SK-N-MC (cell line): ENCODE measurements around the gene PEX5L.

ENCODE experiments used
- DNase-seq: peaks from one replicate; pipeline ENCODE4 v3.0.0-alpha.2; 2011; ENCODE audit warnings: low read depth, low spot score
- H3K27ac ChIP-seq: fragments of 200-600 bp; sonication (generic); 2 replicates; pipeline ENCODE4 v1.5.1; 2016; ENCODE audit warnings: mixed run types
- H3K36me3 ChIP-seq: fragments of 200-600 bp; sonication (generic); 2 replicates; pipeline ENCODE4 v1.6.1; 2017; ENCODE audit warnings: antibody characterized with exemption, low read length, mixed read lengths; ENCODE audit not compliant: insufficient read depth
- H3K4me3 ChIP-seq: fragments of 200-600 bp; sonication (generic); 2 replicates; pipeline ENCODE4 v1.5.1; 2016
- H3K9ac ChIP-seq: fragments of 200-600 bp; sonication (generic); 2 replicates; pipeline ENCODE4 v1.8.0; 2017; ENCODE audit warnings: mixed run types, mixed read lengths; ENCODE audit not compliant: insufficient read length
- H3K9me3 ChIP-seq: fragments of 200-600 bp; sonication (generic); 2 replicates; pipeline ENCODE4 v1.6.1; 2017; ENCODE audit warnings: low read depth, mild to moderate bottlenecking, antibody characterized with exemption, low read length, moderate library complexity, mixed read lengths
- EZH2 ChIP-seq: fragments of 200-600 bp; sonication (generic); IDR thresholded peaks from one replicate; pipeline ENCODE4 v1.6.1; 2017; ENCODE audit warnings: antibody characterized with exemption
- FOXP2 ChIP-seq: optimal IDR thresholded peaks from 2 replicates; pipeline ENCODE3; 2011; ENCODE audit warnings: mild to moderate bottlenecking, moderate library complexity; ENCODE audit not compliant: insufficient read depth; ENCODE audit errors: extremely low read length, control extremely low read depth
- POLR2AphosphoS5 ChIP-seq: IDR thresholded peaks from 2 replicates; pipeline ENCODE4 v1.6.1; 2012; ENCODE audit warnings: mild to moderate bottlenecking, low read depth, low read length, borderline replicate concordance

Gene PEX5L

GRCh38 chr3:179948740-179949139 is 88.0 kb downstream of the PEX5L start:
- TF ChIP-seq FOXP2 (no peak), POLR2AphosphoS5 (no peak), EZH2 (no peak)
- Histone ChIP-seq H3K36me3 (no peaks in the 10 kb centered on the region), H3K9ac (no peak overlapping the region), H3K27ac (no peak overlapping the region), H3K9me3 (no peaks in the 10 kb centered on the region), H3K4me3 (no peak overlapping the region)
- DNase-seq, result no peak

GRCh38 chr3:179945569-179945968 is 91.2 kb downstream of the PEX5L start:
- no peak overlapping the region for H3K9ac ChIP-seq
- no peak overlapping the region for H3K4me3 ChIP-seq
- H3K36me3 ChIP-seq, result no peaks in the 10 kb centered on the region
- DNase-seq, result no peak
- no peak overlapping the region for H3K27ac ChIP-seq
- H3K9me3 ChIP-seq, result no peaks in the 10 kb centered on the region
- TF ChIP-seq FOXP2 (no peak), EZH2 (no peak), POLR2AphosphoS5 (no peak)

GRCh38 chr3:179943117-179943880 is 93.4 kb downstream of the PEX5L start:
- H3K9ac ChIP-seq, result no peak overlapping the region
- H3K27ac ChIP-seq, result no peak overlapping the region
- no peaks in the 10 kb centered on the region for H3K36me3 ChIP-seq
- H3K9me3 ChIP-seq, result no peaks in the 10 kb centered on the region
- no peak for DNase-seq
- no peak for TF ChIP-seq POLR2AphosphoS5
- no peak for TF ChIP-seq EZH2
- no peak for TF ChIP-seq FOXP2
- H3K4me3 ChIP-seq, result no peak overlapping the region

- H3K4me3 ChIP-seq, result no peak overlapping the region
- DNase-seq, result no peak
- H3K9me3 ChIP-seq, result no peaks in the 10 kb centered on the region
- no peaks in the 10 kb centered on the region for H3K36me3 ChIP-seq
- no peak overlapping the region for H3K27ac ChIP-seq
- no peak overlapping the region for H3K9ac ChIP-seq
- TF ChIP-seq POLR2AphosphoS5, result no peak
- TF ChIP-seq FOXP2, result no peak
- TF ChIP-seq EZH2, result no peak
These were observed 94.1 kb downstream of the PEX5L start for GRCh38 chr3:179942553-179943075.

GRCh38 chr3:179935710-179936109 is 101.0 kb downstream of the PEX5L start:
- no peak for DNase-seq
- Histone ChIP-seq H3K4me3 (no peak overlapping the region), H3K36me3 (no peaks in the 10 kb centered on the region), H3K9me3 (no peaks in the 10 kb centered on the region), H3K27ac (no peak overlapping the region), H3K9ac (no peak overlapping the region)
- TF ChIP-seq EZH2 (no peak), FOXP2 (no peak), POLR2AphosphoS5 (no peak)

GRCh38 chr3:179933914-179934313 is 102.8 kb downstream of the PEX5L start:
- Histone ChIP-seq H3K27ac (no peak overlapping the region), H3K9ac (no peak overlapping the region), H3K36me3 (no peaks in the 10 kb centered on the region), H3K9me3 (no peaks in the 10 kb centered on the region), H3K4me3 (no peak overlapping the region)
- DNase-seq, result no peak
- TF ChIP-seq POLR2AphosphoS5 (no peak), FOXP2 (no peak), EZH2 (no peak)

GRCh38 chr3:179933080-179933479 is 103.7 kb downstream of the PEX5L start:
- TF ChIP-seq POLR2AphosphoS5, result no peak
- TF ChIP-seq FOXP2, result no peak
- TF ChIP-seq EZH2, result no peak
- H3K9ac ChIP-seq, result no peak overlapping the region
- DNase-seq, result no peak
- no peaks in the 10 kb centered on the region for H3K9me3 ChIP-seq
- H3K27ac ChIP-seq, result no peak overlapping the region
- no peaks in the 10 kb centered on the region for H3K36me3 ChIP-seq
- no peak overlapping the region for H3K4me3 ChIP-seq

- Histone ChIP-seq H3K4me3 (no peak overlapping the region), H3K36me3 (no peaks in the 10 kb centered on the region), H3K9me3 (no peaks in the 10 kb centered on the region), H3K27ac (no peak overlapping the region), H3K9ac (no peak overlapping the region)
- no peak for TF ChIP-seq FOXP2
- no peak for TF ChIP-seq POLR2AphosphoS5
- no peak for TF ChIP-seq EZH2
- DNase-seq, result no peak
These were observed 104.1 kb downstream of the PEX5L start for GRCh38 chr3:179932674-179933073.
